ENCODE data around the gene OAF. TPM values are rescaled to one million over a fixed set of nuclear protein-coding genes. Genes with fewer than 3 reads are reported as not detected.

The OAF gene
- total and polyA plus RNA-seq, 9 of the 15 experiments (the other 6 are each of a cell fraction or from before 2014, with no cell fraction given) = 1.1 to 21.6 (median 7.5) TPM

DNA sequence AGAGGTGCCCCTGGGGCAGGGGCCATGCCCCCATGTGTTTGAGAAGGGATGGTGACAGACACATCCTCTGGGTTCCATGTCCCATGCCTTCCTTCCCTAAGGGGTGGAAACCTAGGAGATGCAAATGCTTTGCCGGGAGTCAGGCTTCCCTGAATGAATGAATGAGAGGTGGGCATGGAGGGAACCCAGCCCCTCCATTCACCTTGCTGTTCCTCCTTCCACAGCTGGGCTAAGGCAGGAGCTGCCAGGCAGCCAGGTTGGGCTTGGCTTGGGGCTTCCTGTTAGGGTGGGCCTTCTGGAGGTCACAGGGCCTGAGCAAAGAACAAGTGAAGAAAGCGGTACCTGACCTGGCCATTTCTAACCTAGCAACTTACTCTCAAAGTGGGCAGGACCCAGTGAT, 30.0 kb downstream of the OAF start:
- ChIA-PET CTCF (ENCODE audit: low intra/inter-chr PET ratio) (no interaction called here), POLR2A (no interaction called here)
- Histone ChIP-seq H3K36me3 (ENCODE audit: control insufficient read depth, insufficient read depth, low read length) (no peaks in the 10 kb centered on the region), H3K27ac (ENCODE audit: extremely low read depth, low read depth, low read length) (no peak overlapping the region), H3K27me3 (ENCODE audit: control insufficient read depth in 2 of 2, insufficient read depth in 2 of 2, low read length in 2 of 2) (peaks cover 23 to 62% of the 10 kb centered on the region in 2 experiments; a peak in 4 of 5 replicates), H3K4me2 (ENCODE audit: insufficient read depth, low read length) (no peak overlapping the region), H3K4me3 (no peak overlapping the region), H3K9me1 (ENCODE audit: control insufficient read depth, insufficient read depth, low read length) (peaks cover under 1% of the 10 kb centered on the region), H3K79me2 (ENCODE audit: control insufficient read depth, insufficient read depth, low read length) (no peaks in the 10 kb centered on the region), H3K9ac (ENCODE audit: insufficient read depth in 1 of 2, low read depth in 2 of 2, low read length in 2 of 2) (no peak overlapping the region), H2AFZ (ENCODE audit: low read depth, low read length) (no peak overlapping the region), H4K20me1 (replicated peaks; ENCODE audit: control insufficient read depth, insufficient read depth, low read length) (peaks cover 11% of the 10 kb centered on the region; the same call in 1 of the 2 replicates), H3K4me1 (replicated peaks in 1 of 2; ENCODE audit: control insufficient read depth in 2 of 2, insufficient read depth in 2 of 2, low read length in 2 of 2) (0 out of 5 replicates have a peak, but pooled peaks cover 0 to 3% of the 10 kb centered on the region in 2 experiments), H3K9me3 (replicated peaks; ENCODE audit: control insufficient read depth, insufficient read depth, low read depth, low read length) (no peaks in the 10 kb centered on the region)
- TF ChIP-seq, protein P1, sequence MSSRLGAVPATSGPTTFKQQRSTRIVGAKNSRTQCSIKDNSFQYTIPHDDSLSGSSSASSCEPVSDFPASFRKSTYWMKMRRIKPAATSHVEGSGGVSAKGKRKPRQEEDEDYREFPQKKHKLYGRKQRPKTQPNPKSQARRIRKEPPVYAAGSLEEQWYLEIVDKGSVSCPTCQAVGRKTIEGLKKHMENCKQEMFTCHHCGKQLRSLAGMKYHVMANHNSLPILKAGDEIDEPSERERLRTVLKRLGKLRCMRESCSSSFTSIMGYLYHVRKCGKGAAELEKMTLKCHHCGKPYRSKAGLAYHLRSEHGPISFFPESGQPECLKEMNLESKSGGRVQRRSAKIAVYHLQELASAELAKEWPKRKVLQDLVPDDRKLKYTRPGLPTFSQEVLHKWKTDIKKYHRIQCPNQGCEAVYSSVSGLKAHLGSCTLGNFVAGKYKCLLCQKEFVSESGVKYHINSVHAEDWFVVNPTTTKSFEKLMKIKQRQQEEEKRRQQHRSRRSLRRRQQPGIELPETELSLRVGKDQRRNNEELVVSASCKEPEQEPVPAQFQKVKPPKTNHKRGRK (tag; IDR thresholded peaks at IDR 0.05) = no peak
- no peak for TF ChIP-seq ZNF174 (CRISPR knock-in tag; IDR thresholded peaks at IDR 0.05)
- TF ChIP-seq ILK (tag; IDR thresholded peaks at IDR 0.05; ENCODE audit: borderline replicate concordance, low read depth) = no peak
- TF ChIP-seq PTBP1 (IDR thresholded peaks at IDR 0.05; ENCODE audit: low read depth, low read length) = no peak
- TF ChIP-seq BCL6 (CRISPR knock-in tag; IDR thresholded peaks at IDR 0.05) = no peak
- TF ChIP-seq, protein P2, sequence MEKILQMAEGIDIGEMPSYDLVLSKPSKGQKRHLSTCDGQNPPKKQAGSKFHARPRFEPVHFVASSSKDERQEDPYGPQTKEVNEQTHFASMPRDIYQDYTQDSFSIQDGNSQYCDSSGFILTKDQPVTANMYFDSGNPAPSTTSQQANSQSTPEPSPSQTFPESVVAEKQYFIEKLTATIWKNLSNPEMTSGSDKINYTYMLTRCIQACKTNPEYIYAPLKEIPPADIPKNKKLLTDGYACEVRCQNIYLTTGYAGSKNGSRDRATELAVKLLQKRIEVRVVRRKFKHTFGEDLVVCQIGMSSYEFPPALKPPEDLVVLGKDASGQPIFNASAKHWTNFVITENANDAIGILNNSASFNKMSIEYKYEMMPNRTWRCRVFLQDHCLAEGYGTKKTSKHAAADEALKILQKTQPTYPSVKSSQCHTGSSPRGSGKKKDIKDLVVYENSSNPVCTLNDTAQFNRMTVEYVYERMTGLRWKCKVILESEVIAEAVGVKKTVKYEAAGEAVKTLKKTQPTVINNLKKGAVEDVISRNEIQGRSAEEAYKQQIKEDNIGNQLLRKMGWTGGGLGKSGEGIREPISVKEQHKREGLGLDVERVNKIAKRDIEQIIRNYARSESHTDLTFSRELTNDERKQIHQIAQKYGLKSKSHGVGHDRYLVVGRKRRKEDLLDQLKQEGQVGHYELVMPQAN (IDR thresholded peaks at IDR 0.05; ENCODE audit: borderline replicate concordance) = no peak
- TF ChIP-seq, protein P3, sequence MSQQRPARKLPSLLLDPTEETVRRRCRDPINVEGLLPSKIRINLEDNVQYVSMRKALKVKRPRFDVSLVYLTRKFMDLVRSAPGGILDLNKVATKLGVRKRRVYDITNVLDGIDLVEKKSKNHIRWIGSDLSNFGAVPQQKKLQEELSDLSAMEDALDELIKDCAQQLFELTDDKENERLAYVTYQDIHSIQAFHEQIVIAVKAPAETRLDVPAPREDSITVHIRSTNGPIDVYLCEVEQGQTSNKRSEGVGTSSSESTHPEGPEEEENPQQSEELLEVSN (IDR thresholded peaks at IDR 0.05; ENCODE audit: borderline replicate concordance in 1 of 2, extremely low read depth in 1 of 2, insufficient read depth in 1 of 2, insufficient read length in 1 of 2, low read depth in 1 of 2, low read length in 1 of 2, poor library complexity in 1 of 2, severe bottlenecking in 1 of 2) = no peak
- TF ChIP-seq, protein P4, sequence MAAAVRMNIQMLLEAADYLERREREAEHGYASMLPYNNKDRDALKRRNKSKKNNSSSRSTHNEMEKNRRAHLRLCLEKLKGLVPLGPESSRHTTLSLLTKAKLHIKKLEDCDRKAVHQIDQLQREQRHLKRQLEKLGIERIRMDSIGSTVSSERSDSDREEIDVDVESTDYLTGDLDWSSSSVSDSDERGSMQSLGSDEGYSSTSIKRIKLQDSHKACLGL (CRISPR knock-in tag; IDR thresholded peaks at IDR 0.05; ENCODE audit: borderline replicate concordance, poor library complexity, severe bottlenecking) = no peak
- no peak for TF ChIP-seq RB1 (IDR thresholded peaks at IDR 0.05; ENCODE audit: low read depth)
- no peak for TF ChIP-seq TCF7L2 (IDR thresholded peaks at IDR 0.05; ENCODE audit: low read depth, low read length)
- TF ChIP-seq, protein P5, sequence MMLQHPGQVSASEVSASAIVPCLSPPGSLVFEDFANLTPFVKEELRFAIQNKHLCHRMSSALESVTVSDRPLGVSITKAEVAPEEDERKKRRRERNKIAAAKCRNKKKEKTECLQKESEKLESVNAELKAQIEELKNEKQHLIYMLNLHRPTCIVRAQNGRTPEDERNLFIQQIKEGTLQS (IDR thresholded peaks at IDR 0.05) = no peak
- TF ChIP-seq, protein P5 (CRISPR knock-in tag; conservative IDR thresholded peaks at IDR 0.05) = no peak
- no peak for TF ChIP-seq NR2F6 (CRISPR knock-in tag; IDR thresholded peaks at IDR 0.05)
- no peak for FAIRE-seq
- WGBS (ENCODE audit: insufficient coverage, low coverage, missing lambda C conversion rate) = 29% methylated on average over 2 of the region's 2 CpGs
- intact Hi-C loops (cut with micrococcal nuclease) = no loop called here
- DNase-seq (ENCODE audit: extremely low read depth in 1 of 4, low spot score in 3 of 4) = no peak
- BruUV-seq (replicated peaks) = no TSS peak
- ATAC-seq = no peak
- in situ Hi-C loops (cut with MboI) = no loop called here

All from K562 (cell line).